SIG-M5 (cell line): ENCODE results near the gene RNU7-1.

Experiments used
- DNase-seq: peaks from one replicate; lab custom pipeline; 2025; lab: John Stamatoyannopoulos, UW

RNU7-1 gene

DNA sequence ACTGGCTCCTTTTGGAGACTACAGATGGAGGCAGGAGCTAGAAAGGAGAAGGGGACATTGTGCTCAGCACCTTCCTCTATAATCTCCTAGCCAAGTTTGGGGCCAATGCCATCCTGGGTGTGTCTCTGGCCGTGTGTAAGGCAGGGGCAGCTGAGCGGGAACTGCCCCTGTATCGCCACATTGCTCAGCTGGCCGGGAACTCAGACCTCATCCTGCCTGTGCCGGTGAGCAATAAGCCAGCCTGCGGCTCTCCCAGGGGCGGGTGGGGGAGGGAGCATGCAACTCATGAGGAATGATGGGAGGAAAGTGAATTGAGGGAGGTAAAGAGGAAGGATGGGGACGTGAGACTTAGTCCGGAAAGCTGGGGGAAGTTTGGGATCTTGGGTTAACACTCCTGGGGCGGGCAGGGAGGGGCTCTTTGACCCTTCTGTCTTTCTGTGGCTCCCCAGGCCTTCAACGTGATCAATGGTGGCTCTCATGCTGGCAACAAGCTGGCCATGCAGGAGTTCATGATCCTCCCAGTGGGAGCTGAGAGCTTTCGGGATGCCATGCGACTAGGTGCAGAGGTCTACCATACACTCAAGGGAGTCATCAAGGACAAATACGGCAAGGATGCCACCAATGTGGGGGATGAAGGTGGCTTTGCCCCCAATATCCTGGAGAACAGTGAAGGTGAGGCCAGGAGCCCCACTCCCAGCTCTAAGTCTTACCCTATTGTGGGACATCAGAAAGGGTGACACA is 26.0 kb upstream of the RNU7-1 start:
- DNase-seq: no peak

DNA sequence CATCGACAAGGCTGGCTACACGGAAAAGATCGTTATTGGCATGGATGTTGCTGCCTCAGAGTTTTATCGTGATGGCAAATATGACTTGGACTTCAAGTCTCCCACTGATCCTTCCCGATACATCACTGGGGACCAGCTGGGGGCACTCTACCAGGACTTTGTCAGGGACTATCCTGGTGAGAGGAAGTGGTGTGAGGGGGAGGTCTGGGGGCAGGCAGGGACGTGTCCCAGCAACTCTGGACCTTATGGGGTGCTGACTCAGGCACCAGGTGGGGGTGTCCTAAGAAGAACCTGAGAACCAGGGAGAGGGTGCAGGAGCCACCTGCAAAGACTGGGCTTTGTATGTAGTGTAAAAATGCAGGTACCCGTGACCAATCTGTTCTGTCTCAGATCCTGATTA is 24.0 kb upstream of the RNU7-1 start:
- DNase-seq: no peak

DNA sequence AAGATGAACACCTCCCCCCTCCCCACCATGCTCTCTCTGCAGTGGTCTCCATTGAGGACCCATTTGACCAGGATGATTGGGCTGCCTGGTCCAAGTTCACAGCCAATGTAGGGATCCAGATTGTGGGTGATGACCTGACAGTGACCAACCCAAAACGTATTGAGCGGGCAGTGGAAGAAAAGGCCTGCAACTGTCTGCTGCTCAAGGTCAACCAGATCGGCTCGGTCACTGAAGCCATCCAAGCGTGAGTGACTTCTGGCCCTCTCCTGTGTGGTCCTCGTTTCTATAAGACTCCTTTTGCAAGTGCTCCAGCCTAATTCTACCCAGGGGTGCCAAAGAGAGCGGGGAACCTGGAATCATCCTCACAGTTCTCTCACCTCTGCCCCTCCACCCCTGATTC is 22.1 kb upstream of the RNU7-1 start:
- no peak for DNase-seq

DNA sequence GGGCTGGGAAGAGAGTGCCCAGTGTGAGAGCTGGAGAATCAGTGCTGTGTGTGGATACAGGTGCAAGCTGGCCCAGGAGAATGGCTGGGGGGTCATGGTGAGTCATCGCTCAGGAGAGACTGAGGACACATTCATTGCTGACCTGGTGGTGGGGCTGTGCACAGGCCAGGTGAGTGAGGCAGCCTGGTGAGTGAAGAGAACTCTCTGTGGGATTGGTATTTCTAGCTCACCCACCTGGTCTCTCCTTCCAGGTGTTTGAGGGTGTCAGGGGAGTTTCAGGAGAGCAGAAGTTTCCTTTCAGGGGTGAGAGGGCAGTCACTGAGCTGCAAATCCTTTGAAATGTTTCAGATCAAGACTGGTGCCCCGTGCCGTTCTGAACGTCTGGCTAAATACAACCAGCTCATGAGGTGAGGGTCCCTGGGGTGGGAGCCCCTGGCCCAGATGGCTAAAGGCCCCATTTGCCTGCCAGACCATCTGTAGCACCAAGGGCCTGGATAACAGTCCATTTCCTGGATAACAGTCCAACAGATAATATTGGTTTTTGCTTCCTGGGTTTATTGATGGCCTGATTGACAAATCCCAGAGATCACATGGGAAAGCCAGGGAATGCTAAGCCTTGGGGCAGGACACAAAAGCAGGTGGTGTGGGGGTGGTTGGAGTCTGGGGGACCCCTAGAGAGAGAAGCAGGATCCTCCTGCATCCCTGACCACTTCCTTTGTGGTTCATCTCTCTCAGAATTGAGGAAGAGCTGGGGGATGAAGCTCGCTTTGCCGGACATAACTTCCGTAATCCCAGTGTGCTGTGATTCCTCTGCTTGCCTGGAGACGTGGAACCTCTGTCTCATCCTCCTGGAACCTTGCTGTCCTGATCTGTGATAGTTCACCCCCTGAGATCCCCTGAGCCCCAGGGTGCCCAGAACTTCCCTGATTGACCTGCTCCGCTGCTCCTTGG is 21.3 kb upstream of the RNU7-1 start:
- no peak for DNase-seq

DNA sequence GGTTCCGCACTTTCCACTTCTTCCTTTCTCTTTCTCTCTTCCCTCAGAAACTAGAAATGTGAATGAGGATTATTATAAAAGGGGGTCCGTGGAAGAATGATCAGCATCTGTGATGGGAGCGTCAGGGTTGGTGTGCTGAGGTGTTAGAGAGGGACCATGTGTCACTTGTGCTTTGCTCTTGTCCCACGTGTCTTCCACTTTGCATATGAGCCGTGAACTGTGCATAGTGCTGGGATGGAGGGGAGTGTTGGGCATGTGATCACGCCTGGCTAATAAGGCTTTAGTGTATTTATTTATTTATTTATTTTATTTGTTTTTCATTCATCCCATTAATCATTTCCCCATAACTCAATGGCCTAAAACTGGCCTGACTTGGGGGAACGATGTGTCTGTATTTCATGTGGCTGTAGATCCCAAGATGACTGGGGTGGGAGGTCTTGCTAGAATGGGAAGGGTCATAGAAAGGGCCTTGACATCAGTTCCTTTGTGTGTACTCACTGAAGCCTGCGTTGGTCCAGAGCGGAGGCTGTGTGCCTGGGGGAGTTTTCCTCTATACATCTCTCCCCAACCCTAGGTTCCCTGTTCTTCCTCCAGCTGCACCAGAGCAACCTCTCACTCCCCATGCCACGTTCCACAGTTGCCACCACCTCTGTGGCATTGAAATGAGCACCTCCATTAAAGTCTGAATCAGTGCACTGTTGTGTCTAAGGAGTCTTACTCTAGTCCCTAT is 20.4 kb upstream of the RNU7-1 start:
- DNase-seq: no peak

DNA sequence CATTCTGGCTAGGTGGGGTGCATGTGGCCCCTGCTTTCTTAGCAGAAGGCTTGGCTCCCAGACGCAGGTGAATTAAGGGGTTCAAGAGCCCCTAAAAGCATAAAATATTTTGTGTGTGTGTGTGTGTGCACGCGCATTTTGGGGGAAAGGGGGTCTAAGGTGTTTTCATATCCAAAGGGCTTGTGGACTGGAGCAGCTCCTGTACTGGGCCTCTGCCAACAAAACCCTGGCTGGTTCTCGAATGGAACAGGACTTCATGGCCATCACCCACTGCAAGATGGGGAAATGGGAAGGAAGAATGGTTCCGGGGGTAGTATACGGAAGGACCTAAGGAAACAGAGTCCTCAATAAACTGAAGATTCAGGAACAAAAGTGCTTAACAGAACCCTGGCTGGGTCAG is 19.8 kb upstream of the RNU7-1 start:
- DNase-seq: no peak

DNA sequence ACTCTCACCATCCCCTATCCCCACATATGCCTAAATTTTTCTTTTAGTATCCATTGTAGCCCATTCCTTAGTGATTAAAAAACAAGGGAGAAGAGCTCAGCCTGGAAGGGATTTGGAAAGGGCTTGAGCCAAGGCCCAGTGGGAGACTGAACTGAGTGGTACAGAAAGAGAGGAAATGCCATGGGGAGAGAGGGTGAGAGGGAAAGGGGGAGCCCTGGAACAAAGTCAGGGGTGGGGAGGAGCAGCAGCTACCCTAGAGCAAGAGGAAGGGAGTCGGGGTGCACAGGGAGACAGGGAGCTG is 18.4 kb upstream of the RNU7-1 start:
- DNase-seq: no peak

DNA sequence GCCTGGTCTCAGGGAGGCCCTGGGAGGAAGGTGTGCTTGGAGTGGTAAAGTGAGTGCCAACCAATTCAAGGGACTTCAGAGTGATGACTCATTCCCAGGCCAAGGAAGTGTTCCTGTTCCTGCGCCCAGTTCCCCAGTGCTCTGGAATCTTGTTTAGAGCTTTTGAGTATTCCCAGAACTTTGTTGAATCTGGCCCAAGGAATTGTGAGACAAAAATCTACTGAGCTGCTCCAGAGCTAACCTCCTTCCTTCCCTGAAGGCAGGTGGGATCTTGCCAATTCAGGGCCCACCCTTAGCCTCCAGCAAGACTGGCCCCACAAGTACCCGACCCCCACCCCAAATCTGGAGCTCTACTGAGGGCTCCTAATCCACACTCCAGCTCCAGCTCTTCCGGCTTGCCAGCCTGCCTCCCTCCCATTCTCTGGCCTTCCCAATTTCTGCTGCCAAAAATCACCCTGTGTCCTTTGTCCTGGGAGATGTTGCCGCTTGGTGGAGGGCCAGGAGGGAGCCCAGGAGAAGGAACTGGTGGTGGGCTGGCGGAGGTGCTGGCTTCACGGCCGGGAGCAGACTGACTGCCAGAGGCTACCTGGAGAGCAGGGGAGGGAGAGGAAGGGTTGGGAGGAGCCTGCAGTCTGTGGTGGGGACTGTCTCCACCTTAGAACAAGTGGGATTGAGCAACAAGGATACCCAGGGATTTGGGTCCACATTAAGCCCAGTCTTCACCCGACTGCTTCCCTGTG is 17.9 kb upstream of the RNU7-1 start:
- no peak for DNase-seq

DNA sequence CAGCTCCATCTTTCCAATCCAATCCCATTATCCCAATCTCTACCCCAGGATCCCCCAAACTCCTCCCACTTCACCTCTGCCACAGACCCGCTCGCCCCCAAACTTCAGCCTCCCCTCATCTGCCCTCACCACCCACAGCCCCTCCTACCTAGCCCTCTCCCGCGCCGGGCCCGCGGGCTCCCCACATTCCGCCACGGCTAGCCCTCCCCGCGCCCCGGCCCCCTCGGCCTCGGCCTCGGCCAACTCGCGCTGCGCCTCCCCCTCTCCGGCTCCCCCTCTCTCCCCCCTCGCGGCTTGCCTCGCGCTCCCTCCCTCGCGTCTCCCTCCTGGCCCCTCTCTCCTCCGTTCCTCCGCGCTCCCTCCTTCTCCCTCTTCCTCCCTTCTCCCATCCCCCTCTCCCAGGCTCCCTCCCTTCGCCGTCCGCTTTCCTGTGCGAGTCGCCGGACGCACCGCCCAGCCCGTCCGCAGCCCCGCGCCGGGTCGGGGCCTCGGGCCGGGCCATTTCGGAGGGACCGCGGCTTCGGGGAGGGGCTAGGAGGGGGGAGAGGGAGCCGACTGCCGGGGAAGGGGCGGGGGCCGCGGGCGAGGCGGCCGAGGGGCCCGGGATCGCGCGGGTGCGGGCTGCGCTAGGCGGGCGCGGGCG is 16.1 kb upstream of the RNU7-1 start, which contains the start of gene ATN1:
Gene ATN1, plus strand, starts transcription at position 581 of the 643 bp plus-strand sequence. CDS start 6,043 bp downstream, outside the sequence.
- no peak for DNase-seq

DNA sequence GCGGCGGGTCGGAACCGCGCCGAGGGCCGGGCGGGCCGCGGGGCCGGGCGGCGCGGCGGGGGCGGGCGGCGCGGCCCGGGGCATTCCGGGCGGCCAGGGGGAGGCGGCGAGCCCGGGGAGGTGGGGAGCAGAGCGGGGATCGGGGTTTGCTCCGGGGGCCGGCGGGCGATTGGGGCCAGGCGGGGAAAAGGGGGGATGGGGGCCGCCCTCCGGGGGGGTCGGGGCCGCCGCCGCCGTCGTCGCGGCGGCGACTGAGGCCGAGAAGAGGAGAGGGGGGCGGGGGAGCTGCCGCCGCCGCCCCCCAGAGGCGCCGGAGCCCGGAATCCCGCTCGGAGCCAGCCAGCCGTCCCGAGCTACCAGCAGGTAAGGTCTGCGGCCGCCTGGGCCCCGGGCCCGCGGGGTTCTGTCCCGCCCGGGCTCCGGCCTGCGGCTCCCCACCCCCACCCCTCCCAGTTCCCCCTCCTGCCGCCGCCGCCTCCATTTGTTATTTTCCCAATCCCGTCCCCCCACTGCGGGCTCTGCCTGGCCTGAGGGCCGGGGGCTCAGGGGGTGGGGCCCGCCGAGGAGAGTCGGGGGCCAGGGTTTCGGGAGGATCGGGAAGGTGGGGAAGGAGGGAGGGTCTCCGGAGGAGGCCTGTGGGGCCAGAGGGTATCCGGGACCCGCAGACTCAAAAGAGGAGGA is 15.5 kb upstream of the RNU7-1 start:
- DNase-seq: no peak

DNA sequence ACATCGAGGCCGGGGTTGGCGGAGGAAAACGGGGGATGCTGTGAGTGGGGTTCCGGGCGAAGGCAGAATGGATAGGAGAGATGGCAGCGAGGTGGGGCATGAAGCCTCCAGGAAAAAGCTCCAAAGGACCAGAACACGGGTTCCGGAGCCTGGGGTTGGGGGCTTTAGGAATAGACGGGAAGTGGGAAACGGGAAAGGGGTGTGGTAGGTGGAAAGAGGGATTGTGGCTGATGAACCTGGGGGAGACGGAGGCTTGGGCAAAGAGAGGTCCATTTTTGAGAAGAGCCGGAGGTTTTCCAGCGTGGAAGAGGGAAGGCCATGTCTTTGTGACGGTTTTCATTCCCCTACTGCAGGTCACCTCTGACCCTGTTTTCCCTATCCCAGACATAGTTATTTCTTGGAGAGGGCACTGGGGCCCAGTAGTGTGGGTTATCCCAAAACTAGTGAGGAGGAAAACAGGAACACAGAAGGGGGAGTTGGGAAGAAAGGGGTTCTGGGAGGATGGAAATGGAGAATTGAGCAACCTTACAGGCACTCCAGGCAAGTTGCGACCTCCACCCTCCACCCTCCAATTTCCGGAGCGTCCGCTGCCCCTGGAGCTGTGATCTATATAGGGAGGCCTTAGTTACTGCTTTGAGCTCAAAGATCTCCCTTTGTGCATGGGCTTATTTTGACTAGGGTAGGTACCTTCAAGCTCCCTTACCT is 14.8 kb upstream of the RNU7-1 start:
- no peak for DNase-seq

DNA sequence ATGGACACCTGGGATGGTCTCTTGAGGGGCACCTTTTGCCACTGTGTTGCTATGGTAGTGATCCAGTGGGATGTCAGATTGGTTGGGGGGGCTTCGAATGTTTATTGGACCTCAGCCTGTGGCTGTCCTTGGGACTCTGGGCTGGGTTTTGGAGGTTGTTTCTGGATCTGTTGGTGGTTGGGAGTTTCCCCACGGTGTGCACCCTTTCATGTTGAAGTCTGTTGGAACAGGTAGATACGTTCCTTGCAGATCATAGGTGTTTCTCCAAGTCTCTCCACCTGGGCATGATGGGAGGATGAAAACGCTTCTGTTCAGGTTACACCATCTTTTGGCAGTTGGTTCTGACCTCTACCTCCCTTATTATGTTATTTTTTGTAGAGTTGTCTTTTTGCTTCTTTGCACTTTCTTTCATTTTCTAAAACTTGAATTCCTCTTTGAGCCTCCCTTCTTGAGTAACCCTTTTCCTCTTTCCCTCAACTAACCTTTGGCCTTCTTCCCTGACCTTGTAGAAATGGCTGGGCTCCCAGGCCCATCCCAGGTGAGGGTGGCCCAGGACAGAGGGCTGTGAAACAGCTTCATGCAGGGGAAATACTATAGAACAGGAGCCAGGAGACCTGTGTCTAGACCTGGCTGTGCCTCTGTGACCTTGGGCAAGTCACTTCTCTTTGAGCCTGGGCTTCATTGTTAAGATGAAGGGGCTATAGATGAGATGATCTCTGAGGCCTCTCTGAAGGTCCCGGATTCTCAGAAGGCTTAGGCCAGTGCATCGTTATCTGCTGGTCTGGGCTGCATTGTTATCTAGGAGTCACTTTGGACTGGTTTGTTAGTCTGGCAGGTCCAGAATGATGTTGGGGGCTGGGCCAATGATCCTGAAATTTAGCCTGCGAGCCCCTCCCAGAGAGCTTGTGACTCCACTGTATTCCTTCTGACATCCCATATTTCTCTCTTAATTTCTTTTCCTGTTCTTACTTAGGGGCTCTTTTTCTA is 13.9 kb upstream of the RNU7-1 start:
- no peak for DNase-seq

DNA sequence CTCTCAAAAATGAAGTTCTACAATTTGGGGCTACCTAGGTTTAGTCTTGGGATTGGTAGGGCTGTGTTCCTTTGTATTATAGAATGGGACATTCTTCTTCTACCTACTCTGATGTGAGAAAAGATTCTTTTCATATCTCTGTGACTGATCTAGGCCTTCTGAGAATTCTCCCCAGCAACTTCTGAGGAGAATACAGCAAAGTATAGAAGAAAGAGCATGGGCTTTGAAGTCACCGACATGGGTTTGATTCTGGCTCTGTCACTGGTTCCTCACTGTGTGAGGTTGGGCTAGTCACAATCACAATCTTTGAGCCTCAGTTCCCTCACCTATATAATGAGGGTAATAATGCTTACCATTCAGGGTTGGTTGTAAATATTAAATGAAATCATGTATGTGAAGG is 10.8 kb upstream of the RNU7-1 start:
- DNase-seq: no peak

DNA sequence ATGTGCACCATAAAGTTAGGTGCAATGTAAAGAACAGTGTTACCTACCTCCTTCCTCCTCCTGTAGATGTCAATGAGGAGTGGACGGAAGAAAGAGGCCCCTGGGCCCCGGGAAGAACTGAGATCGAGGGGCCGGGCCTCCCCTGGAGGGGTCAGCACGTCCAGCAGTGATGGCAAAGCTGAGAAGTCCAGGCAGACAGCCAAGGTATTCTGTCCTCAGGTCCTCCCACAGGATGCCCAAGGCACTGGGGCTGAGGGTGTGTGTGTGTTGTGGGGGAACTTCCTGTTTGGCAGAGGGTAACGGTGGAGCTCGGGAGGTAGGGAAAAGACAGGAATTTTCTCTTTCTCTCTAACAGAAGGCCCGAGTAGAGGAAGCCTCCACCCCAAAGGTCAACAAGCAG is 9.5 kb upstream of the RNU7-1 start:
- DNase-seq: no peak

DNA sequence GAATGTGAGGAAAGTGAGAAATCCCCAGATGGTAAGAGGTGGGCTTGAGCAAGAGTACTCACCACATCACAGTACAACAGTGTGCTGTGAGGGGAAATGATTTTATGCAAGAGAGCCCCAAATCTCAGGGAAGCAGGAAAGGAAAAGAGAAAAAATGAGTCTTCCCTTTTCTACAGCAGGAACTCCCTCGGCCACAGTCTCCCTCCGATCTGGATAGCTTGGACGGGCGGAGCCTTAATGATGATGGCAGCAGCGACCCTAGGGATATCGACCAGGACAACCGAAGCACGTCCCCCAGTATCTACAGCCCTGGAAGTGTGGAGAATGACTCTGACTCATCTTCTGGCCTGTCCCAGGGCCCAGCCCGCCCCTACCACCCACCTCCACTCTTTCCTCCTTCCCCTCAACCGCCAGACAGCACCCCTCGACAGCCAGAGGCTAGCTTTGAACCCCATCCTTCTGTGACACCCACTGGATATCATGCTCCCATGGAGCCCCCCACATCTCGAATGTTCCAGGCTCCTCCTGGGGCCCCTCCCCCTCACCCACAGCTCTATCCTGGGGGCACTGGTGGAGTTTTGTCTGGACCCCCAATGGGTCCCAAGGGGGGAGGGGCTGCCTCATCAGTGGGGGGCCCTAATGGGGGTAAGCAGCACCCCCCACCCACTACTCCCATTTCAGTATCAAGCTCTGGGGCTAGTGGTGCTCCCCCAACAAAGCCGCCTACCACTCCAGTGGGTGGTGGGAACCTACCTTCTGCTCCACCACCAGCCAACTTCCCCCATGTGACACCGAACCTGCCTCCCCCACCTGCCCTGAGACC is 8.0 kb upstream of the RNU7-1 start:
- DNase-seq: no peak

DNA sequence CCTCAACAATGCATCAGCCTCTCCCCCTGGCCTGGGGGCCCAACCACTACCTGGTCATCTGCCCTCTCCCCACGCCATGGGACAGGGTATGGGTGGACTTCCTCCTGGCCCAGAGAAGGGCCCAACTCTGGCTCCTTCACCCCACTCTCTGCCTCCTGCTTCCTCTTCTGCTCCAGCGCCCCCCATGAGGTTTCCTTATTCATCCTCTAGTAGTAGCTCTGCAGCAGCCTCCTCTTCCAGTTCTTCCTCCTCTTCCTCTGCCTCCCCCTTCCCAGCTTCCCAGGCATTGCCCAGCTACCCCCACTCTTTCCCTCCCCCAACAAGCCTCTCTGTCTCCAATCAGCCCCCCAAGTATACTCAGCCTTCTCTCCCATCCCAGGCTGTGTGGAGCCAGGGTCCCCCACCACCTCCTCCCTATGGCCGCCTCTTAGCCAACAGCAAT is 7.4 kb upstream of the RNU7-1 start:
- no peak for DNase-seq

DNA sequence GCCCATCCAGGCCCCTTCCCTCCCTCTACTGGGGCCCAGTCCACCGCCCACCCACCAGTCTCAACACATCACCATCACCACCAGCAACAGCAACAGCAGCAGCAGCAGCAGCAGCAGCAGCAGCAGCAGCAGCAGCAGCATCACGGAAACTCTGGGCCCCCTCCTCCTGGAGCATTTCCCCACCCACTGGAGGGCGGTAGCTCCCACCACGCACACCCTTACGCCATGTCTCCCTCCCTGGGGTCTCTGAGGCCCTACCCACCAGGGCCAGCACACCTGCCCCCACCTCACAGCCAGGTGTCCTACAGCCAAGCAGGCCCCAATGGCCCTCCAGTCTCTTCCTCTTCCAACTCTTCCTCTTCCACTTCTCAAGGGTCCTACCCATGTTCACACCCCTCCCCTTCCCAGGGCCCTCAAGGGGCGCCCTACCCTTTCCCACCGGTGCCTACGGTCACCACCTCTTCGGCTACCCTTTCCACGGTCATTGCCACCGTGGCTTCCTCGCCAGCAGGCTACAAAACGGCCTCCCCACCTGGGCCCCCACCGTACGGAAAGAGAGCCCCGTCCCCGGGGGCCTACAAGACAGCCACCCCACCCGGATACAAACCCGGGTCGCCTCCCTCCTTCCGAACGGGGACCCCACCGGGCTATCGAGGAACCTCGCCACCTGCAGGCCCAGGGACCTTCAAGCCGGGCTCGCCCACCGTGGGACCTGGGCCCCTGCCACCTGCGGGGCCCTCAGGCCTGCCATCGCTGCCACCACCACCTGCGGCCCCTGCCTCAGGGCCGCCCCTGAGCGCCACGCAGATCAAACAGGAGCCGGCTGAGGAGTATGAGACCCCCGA is 6.8 kb upstream of the RNU7-1 start:
- DNase-seq: no peak
